Panc1 (cell line): ENCODE measurements around the gene LINGO4.

Source experiments
- POLR2AphosphoS5 ChIP-seq: IDR thresholded peaks from 2 replicates; pipeline ENCODE4 v1.6.1; 2012; ENCODE audit warnings: mild to moderate bottlenecking, low read depth, low read length, moderate library complexity
- SIN3A ChIP-seq: IDR thresholded peaks from 2 replicates; pipeline ENCODE4 v1.6.1; 2012; ENCODE audit warnings: low read depth, mild to moderate bottlenecking, low read length, moderate library complexity, borderline replicate concordance; ENCODE audit not compliant: insufficient read depth
- TCF7L2 ChIP-seq: IDR thresholded peaks from 2 replicates; pipeline ENCODE4 v1.6.1; 2011; ENCODE audit warnings: mild to moderate bottlenecking, low read depth, low read length, inconsistent platforms
- TF ChIP-seq, protein P1 (sequence below): fragments of 450-650 bp; IDR thresholded peaks from 2 replicates; pipeline ENCODE4 v1.5.1; 2017; ENCODE audit warnings: mild to moderate bottlenecking
- TF ChIP-seq, protein P2 (sequence below), 2 experiments: IDR thresholded peaks; 2 replicates each; pipeline ENCODE4 v1.6.1; 2011 to 2012; ENCODE audit warnings: low read depth in 2 of 2, control low read depth in 1 of 2, low read length in 1 of 2, mild to moderate bottlenecking in 1 of 2, moderate library complexity in 1 of 2; ENCODE audit not compliant: insufficient read depth in 1 of 2

- TF ChIP-seq, protein P1, sequence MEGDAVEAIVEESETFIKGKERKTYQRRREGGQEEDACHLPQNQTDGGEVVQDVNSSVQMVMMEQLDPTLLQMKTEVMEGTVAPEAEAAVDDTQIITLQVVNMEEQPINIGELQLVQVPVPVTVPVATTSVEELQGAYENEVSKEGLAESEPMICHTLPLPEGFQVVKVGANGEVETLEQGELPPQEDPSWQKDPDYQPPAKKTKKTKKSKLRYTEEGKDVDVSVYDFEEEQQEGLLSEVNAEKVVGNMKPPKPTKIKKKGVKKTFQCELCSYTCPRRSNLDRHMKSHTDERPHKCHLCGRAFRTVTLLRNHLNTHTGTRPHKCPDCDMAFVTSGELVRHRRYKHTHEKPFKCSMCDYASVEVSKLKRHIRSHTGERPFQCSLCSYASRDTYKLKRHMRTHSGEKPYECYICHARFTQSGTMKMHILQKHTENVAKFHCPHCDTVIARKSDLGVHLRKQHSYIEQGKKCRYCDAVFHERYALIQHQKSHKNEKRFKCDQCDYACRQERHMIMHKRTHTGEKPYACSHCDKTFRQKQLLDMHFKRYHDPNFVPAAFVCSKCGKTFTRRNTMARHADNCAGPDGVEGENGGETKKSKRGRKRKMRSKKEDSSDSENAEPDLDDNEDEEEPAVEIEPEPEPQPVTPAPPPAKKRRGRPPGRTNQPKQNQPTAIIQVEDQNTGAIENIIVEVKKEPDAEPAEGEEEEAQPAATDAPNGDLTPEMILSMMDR = no peak
- TF ChIP-seq POLR2AphosphoS5 (no peak), TCF7L2 (no peak), SIN3A (no peak)
- TF ChIP-seq, protein P2, sequence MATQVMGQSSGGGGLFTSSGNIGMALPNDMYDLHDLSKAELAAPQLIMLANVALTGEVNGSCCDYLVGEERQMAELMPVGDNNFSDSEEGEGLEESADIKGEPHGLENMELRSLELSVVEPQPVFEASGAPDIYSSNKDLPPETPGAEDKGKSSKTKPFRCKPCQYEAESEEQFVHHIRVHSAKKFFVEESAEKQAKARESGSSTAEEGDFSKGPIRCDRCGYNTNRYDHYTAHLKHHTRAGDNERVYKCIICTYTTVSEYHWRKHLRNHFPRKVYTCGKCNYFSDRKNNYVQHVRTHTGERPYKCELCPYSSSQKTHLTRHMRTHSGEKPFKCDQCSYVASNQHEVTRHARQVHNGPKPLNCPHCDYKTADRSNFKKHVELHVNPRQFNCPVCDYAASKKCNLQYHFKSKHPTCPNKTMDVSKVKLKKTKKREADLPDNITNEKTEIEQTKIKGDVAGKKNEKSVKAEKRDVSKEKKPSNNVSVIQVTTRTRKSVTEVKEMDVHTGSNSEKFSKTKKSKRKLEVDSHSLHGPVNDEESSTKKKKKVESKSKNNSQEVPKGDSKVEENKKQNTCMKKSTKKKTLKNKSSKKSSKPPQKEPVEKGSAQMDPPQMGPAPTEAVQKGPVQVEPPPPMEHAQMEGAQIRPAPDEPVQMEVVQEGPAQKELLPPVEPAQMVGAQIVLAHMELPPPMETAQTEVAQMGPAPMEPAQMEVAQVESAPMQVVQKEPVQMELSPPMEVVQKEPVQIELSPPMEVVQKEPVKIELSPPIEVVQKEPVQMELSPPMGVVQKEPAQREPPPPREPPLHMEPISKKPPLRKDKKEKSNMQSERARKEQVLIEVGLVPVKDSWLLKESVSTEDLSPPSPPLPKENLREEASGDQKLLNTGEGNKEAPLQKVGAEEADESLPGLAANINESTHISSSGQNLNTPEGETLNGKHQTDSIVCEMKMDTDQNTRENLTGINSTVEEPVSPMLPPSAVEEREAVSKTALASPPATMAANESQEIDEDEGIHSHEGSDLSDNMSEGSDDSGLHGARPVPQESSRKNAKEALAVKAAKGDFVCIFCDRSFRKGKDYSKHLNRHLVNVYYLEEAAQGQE (IDR thresholded peaks at IDR 0.05; ENCODE audit: insufficient read depth in 1 of 2, low read depth in 2 of 2, low read length in 1 of 2) = no peak
These were observed 35.9 kb upstream of the LINGO4 start for GRCh38 chr1:151841141-151841540.
